ENCODE results near the gene PARVG.

- TF ChIP-seq CTCF (conservative IDR thresholded peaks at IDR 0.05 in 1 of 2, IDR thresholded peaks at IDR 0.05 in 1 of 2; ENCODE audit: extremely low read depth in 1 of 2, insufficient read depth in 1 of 2, low read depth in 1 of 2, low read length in 2 of 2) (no peak), EZH2 (IDR thresholded peaks at IDR 0.05; ENCODE audit: borderline replicate concordance, low read length) (no peak)
Observed at GRCh38 chr22:44207981-44208317, 27.2 kb downstream of the PARVG start.

All from mammary epithelial cell (primary cell).